ENCODE measurements around the gene POLR2E. TPM values are rescaled to one million over a fixed set of nuclear protein-coding genes. Genes with fewer than 3 reads are reported as not detected.
A peak's percentile ranks its signal among the peaks of the same experiment; 100 is the strongest.

POLR2E gene
- total and polyA plus RNA-seq, 11 donors: 116 to 220 (median 139) TPM

GRCh38 chr19:1069009-1069779 lies 26.0 kb downstream of the POLR2E start:
- no peaks in the 10 kb centered on the region for H3K9me3 ChIP-seq
- TF ChIP-seq, protein P1, sequence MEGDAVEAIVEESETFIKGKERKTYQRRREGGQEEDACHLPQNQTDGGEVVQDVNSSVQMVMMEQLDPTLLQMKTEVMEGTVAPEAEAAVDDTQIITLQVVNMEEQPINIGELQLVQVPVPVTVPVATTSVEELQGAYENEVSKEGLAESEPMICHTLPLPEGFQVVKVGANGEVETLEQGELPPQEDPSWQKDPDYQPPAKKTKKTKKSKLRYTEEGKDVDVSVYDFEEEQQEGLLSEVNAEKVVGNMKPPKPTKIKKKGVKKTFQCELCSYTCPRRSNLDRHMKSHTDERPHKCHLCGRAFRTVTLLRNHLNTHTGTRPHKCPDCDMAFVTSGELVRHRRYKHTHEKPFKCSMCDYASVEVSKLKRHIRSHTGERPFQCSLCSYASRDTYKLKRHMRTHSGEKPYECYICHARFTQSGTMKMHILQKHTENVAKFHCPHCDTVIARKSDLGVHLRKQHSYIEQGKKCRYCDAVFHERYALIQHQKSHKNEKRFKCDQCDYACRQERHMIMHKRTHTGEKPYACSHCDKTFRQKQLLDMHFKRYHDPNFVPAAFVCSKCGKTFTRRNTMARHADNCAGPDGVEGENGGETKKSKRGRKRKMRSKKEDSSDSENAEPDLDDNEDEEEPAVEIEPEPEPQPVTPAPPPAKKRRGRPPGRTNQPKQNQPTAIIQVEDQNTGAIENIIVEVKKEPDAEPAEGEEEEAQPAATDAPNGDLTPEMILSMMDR (IDR thresholded peaks at IDR 0.05): no peak
- no peak for TF ChIP-seq POLR2A (IDR thresholded peaks at IDR 0.05)
- DNase-seq: peak; percentile 61 to 88 (median 81)
- ATAC-seq: peak; percentile 32 to 71 (median 56)
- intact Hi-C loops (cut with DNase I): no loop called here
- peaks cover 33 to 86% (median 51%) of the 10 kb centered on the region in 9 donors for H3K27me3 ChIP-seq
- H3K27ac ChIP-seq: peak overlapping the region in 2 of 12 donors; percentile 82 to 97
- H3K4me3 ChIP-seq: peak overlapping the region in 6 of 12 donors; percentile 42 to 80 (median 51)
- peaks cover 0 to 34% (median 0%) of the 10 kb centered on the region in 9 donors for H3K36me3 ChIP-seq
- peaks cover 5 to 70% (median 26%) of the 10 kb centered on the region in 12 donors for H3K4me1 ChIP-seq
- WGBS, 4 donors: 47 to 54% (median 50%) methylated on average over 22 to 25 of the region's 25 CpGs

- H3K36me3 ChIP-seq: peaks cover 0 to 25% (median 0%) of the 10 kb centered on the region in 9 donors
- H3K27ac ChIP-seq: peak overlapping the region in 7 of 12 donors; percentile 42 to 97 (median 54)
- no peaks in the 10 kb centered on the region for H3K9me3 ChIP-seq
- DNase-seq (peak; percentile 51 to 87 (median 66)), ATAC-seq (peak in 2 of 4 donors; percentile 30 to 38)
- 62 to 84% (median 72%) methylated on average over 26 to 45 of the region's 45 CpGs for WGBS, 4 donors
- intact Hi-C loops (cut with DNase I): no loop called here
- H3K4me3 ChIP-seq: peak overlapping the region in 10 of 12 donors; percentile 30 to 80 (median 46)
- peaks cover 33 to 92% (median 51%) of the 10 kb centered on the region in 9 donors for H3K27me3 ChIP-seq
- no peak for TF ChIP-seq POLR2A (IDR thresholded peaks at IDR 0.05)
- TF ChIP-seq, protein P1 (IDR thresholded peaks at IDR 0.05): no peak
- peaks cover 5 to 61% (median 26%) of the 10 kb centered on the region in 12 donors for H3K4me1 ChIP-seq
Observed at GRCh38 chr19:1068009-1069001, 26.9 kb downstream of the POLR2E start.

- H3K27me3 ChIP-seq: peaks cover 33 to 86% (median 51%) of the 10 kb centered on the region in 9 donors
- no peak for ATAC-seq
Observed at GRCh38 chr19:1067341-1067957, 27.7 kb downstream of the POLR2E start.

More at GRCh38 chr19:1067341-1067957, 27.7 kb downstream of the POLR2E start:
- TF ChIP-seq POLR2A (IDR thresholded peaks at IDR 0.05): no peak
- TF ChIP-seq, protein P1 (IDR thresholded peaks at IDR 0.05): no peak
- intact Hi-C loops (cut with DNase I): no loop called here
- DNase-seq: no peak
- WGBS, 4 donors: 3 to 8% (median 5%) methylated on average over 23 to 38 of the region's 38 CpGs
- Histone ChIP-seq H3K9me3 (no peaks in the 10 kb centered on the region), H3K36me3 (peaks cover 0 to 22% (median 0%) of the 10 kb centered on the region in 9 donors), H3K4me3 (peak overlapping the region in 11 of 12 donors; percentile 22 to 80 (median 45)), H3K4me1 (peaks cover 5 to 61% (median 26%) of the 10 kb centered on the region in 12 donors), H3K27ac (peak overlapping the region in 8 of 12 donors; percentile 38 to 97 (median 52))
